Tibial nerve (tissue), 4 donors: Measurements from ENCODE around the gene ATF7.

ENCODE experiments used
- EP300 ChIP-seq, 2 donors: sonication (generic); formaldehyde crosslinking; IDR thresholded peaks; one replicate each; pipeline ENCODE4 v1.6.1; 2017; ENCODE audit warnings: antibody characterized with exemption in 2 of 2, mild to moderate bottlenecking in 1 of 2
- POLR2A ChIP-seq, 2 donors: fragments of 450-650 bp; IDR thresholded peaks; one replicate each; pipeline ENCODE4 v1.6.1; 2017; ENCODE audit warnings: antibody characterized with exemption in 2 of 2, mild to moderate bottlenecking in 2 of 2, moderate library complexity in 2 of 2
- TF ChIP-seq, protein P1 (sequence below), 5 experiments: fragments of 200-600 bp in 3 of 5; fragments of 450-650 bp in 2 of 5; sonication (generic) in 3 of 5; IDR thresholded peaks; one replicate each; pipeline ENCODE4 v1.5.1; 2016 to 2019; ENCODE audit warnings: antibody characterized with exemption in 5 of 5, mild to moderate bottlenecking in 3 of 5, moderate library complexity in 2 of 5

DNA sequence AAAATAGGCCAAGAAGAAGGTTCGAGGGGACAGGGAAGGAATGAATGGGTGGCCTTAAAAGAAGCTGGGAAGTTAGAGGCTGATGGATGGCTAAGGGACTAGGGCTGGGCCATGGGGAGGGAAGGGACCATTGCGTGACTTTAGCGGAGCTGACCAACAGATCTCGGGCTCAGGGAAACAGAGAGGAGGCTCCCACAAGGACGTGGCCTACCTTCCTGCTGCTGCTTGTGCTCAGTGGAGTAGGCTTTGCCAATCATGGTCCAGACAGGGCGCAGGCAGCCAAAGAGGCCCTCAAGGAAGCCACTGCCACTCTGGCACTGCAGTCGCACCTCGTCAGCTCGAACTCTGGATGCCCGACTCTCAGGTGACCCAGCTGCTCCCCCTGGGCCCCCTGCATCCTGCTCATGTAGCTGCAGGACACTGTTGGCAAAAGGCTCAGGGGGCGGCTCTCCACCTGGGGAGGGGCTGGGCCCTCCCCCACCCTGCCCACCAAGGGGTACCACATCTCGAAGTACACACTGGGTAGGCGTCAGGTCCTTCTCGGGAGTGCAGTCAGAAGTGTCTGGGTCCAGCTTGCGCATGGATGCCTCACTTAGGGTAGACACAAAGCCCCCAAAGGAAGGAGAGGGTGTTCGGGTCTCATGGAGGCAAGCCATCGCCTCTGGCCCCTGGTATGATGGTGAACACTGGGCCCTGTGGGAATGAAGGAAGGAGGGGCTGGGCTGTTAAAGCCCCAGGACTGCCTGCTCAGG is 139.3 kb downstream of the ATF7 start:
- TF ChIP-seq POLR2A (IDR thresholded peaks at IDR 0.05) = no peak
- TF ChIP-seq, protein P1, sequence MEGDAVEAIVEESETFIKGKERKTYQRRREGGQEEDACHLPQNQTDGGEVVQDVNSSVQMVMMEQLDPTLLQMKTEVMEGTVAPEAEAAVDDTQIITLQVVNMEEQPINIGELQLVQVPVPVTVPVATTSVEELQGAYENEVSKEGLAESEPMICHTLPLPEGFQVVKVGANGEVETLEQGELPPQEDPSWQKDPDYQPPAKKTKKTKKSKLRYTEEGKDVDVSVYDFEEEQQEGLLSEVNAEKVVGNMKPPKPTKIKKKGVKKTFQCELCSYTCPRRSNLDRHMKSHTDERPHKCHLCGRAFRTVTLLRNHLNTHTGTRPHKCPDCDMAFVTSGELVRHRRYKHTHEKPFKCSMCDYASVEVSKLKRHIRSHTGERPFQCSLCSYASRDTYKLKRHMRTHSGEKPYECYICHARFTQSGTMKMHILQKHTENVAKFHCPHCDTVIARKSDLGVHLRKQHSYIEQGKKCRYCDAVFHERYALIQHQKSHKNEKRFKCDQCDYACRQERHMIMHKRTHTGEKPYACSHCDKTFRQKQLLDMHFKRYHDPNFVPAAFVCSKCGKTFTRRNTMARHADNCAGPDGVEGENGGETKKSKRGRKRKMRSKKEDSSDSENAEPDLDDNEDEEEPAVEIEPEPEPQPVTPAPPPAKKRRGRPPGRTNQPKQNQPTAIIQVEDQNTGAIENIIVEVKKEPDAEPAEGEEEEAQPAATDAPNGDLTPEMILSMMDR (IDR thresholded peaks at IDR 0.05) = no peak
- no peak for TF ChIP-seq EP300 (IDR thresholded peaks at IDR 0.05)
